ENCODE results near the gene RNPS1.
A peak's percentile ranks its signal among the peaks of the same experiment; 100 is the strongest.

The RNPS1 gene

GRCh38 chr16:2212362-2213324 is 55.3 kb downstream of the RNPS1 start:
- peaks cover 18% of the 10 kb centered on the region for H3K4me1 ChIP-seq
- H3K9me3 ChIP-seq = no peaks in the 10 kb centered on the region
- TF ChIP-seq CTCF (IDR thresholded peaks at IDR 0.05; ENCODE audit: low read depth, low read length) = no peak
- no peaks in the 10 kb centered on the region for H3K27me3 ChIP-seq
- peaks cover 36% of the 10 kb centered on the region for H3K36me3 ChIP-seq
- DNase-seq = no peak
- H3K4me3 ChIP-seq (ENCODE audit: low read depth, low read length) = peak overlapping the region; percentile 78

- no peak for TF ChIP-seq CTCF (IDR thresholded peaks at IDR 0.05; ENCODE audit: low read depth, low read length)
Measured at GRCh38 chr16:2211923-2212347, 56.0 kb downstream of the RNPS1 start.

GRCh38 chr16:2210386-2211365 is 57.2 kb downstream of the RNPS1 start, which contains the start of gene BRICD5:
BRICD5 (minus strand) TSS chr16:2210863; CDS start chr16:2210833, 30 bp downstream.
- Histone ChIP-seq H3K36me3 (peaks cover 47% of the 10 kb centered on the region), H3K4me3 (ENCODE audit: low read depth, low read length) (no peak within 1 kb of the TSS), H3K27me3 (no peaks in the 10 kb centered on the region), H3K9me3 (no peaks in the 10 kb centered on the region), H3K4me1 (peaks cover 21% of the 10 kb centered on the region)
- no peak for DNase-seq
- no peak for TF ChIP-seq CTCF (IDR thresholded peaks at IDR 0.05; ENCODE audit: low read depth, low read length)

More at GRCh38 chr16:2211923-2212347, 56.0 kb downstream of the RNPS1 start:
- Histone ChIP-seq H3K4me1 (peaks cover 21% of the 10 kb centered on the region), H3K36me3 (peaks cover 43% of the 10 kb centered on the region), H3K4me3 (ENCODE audit: low read depth, low read length) (no peak overlapping the region), H3K27me3 (no peaks in the 10 kb centered on the region), H3K9me3 (no peaks in the 10 kb centered on the region)
- DNase-seq = no peak

GRCh38 chr16:2210009-2210332 is 58.0 kb downstream of the RNPS1 start:
- TF ChIP-seq CTCF (IDR thresholded peaks at IDR 0.05; ENCODE audit: low read depth, low read length) = no peak
- Histone ChIP-seq H3K36me3 (peaks cover 47% of the 10 kb centered on the region), H3K4me1 (peaks cover 21% of the 10 kb centered on the region), H3K9me3 (no peaks in the 10 kb centered on the region), H3K27me3 (no peaks in the 10 kb centered on the region), H3K4me3 (ENCODE audit: low read depth, low read length) (no peak overlapping the region)
- DNase-seq = no peak

- Histone ChIP-seq H3K4me3 (ENCODE audit: low read depth, low read length) (no peak overlapping the region), H3K27me3 (no peaks in the 10 kb centered on the region), H3K36me3 (peaks cover 47% of the 10 kb centered on the region), H3K4me1 (peaks cover 21% of the 10 kb centered on the region), H3K9me3 (no peaks in the 10 kb centered on the region)
- no peak for DNase-seq
- TF ChIP-seq CTCF (IDR thresholded peaks at IDR 0.05; ENCODE audit: low read depth, low read length) = no peak
Measured at GRCh38 chr16:2209258-2210008, 58.5 kb downstream of the RNPS1 start.
